Adrenal gland (tissue), 19 donors: ENCODE data around the gene SUSD3. TPM values are rescaled to one million over a fixed set of nuclear protein-coding genes. Genes with fewer than 3 reads are reported as not detected.

Experiments used
- DNase-seq, 7 donors: peaks; one replicate each; pipeline ENCODE4 v3.0.0-alpha.2; 2019 to 2020
- H3K27ac ChIP-seq, 5 donors: fragments of 200-600 bp; sonication (generic) in 4 of 5; 1 replicate in 3 of 5; 2 replicates in 2 of 5; pipeline versions ENCODE4 v1.5.1 to v1.8.0; 2016 to 2020; ENCODE audit warnings: mild to moderate bottlenecking in 1 of 5
- H3K27me3 ChIP-seq: fragments of 200-600 bp; 2 replicates; pipeline ENCODE4 v1.8.0; 2021
- H3K36me3 ChIP-seq, 2 donors: fragments of 200-600 bp; replicated peaks in 1 of 2; 1 replicate in 1 of 2; 2 replicates in 1 of 2; pipeline versions ENCODE4 v1.5.1 to v1.8.0; 2018 to 2022
- H3K4me1 ChIP-seq, 2 donors: fragments of 200-600 bp; replicated peaks in 1 of 2; 1 replicate in 1 of 2; 2 replicates in 1 of 2; pipeline versions ENCODE4 v1.5.1 to v1.8.0; 2018 to 2021
- H3K4me3 ChIP-seq, 4 donors: fragments of 200-600 bp; sonication (generic) in 3 of 4; one replicate each; pipeline ENCODE4 v1.5.1; 2016 to 2018
- H3K9me3 ChIP-seq, 3 donors: fragments of 200-600 bp; sonication (generic) in 1 of 3; replicated peaks in 1 of 3; 1 replicate in 2 of 3; 2 replicates in 1 of 3; pipeline versions ENCODE4 v1.5.1 to v1.8.0; 2016 to 2021
- CTCF ChIP-seq, 6 experiments: fragments of 450-650 bp in 4 of 6; fragments of 200-600 bp in 2 of 6; sonication (generic) in 1 of 6; IDR thresholded peaks; 1 replicate in 5 of 6; 2 replicates in 1 of 6; pipeline versions ENCODE4 v1.5.1 to v1.8.0; 2016 to 2021; ENCODE audit warnings: antibody characterized with exemption in 6 of 6, mild to moderate bottlenecking in 2 of 6, moderate library complexity in 1 of 6
- POLR2A ChIP-seq, 2 donors: fragments of 450-650 bp; IDR thresholded peaks; one replicate each; pipeline ENCODE4 v1.6.1; 2017; ENCODE audit warnings: antibody characterized with exemption in 2 of 2, mild to moderate bottlenecking in 2 of 2, moderate library complexity in 1 of 2
- WGBS, 4 donors: extraction: QIAGEN DNeasy Blood & Tissue Kit in 2 of 4; methylation state at CpG; one replicate each; pipeline versions ENCODE4 v1.1.5 to v1.1.7; 2013 to 2017; 5-methylcytosine and 5-hydroxymethylcytosine counted together
- intact Hi-C, 2 donors: fragments of 100-400 bp; cut with DNase I; formaldehyde crosslinking; loops; one replicate each; pipeline versions ENCODE4 v1.14.1 to v1.15.0; 2022 to 2023
- long read RNA-seq, 10 donors: library from polyadenylated mRNA in 3 of 10; unstranded in 2 of 10; stranded (forward) in 1 of 10; transcript quantifications; one replicate each; pipeline ENCODE4 v2.0.0 and lab custom pipeline, GENCODE V29; 2021 to 2026
- polyA plus RNA-seq, 3 donors: library from polyadenylated mRNA; stranded (reverse); fragments of 200-250 nt in 2 of 3; fragments of 350-450 nt in 1 of 3; fragmentation: Illumina TruSeq in 1 of 3; extraction: RNeasy Lipid Tissue Mini Kit (QIAGEN cat#74804) in 1 of 3; gene quantifications; one replicate each; pipeline ENCODE4 v1.2.3, GENCODE V29; 2013 to 2014
- total RNA-seq, 9 donors: library from RNA; depleted of rRNA in 4 of 9; stranded (reverse); fragments of >200 nt in 4 of 9; fragments of 120-200 nt in 1 of 9; fragmentation: NEBNext Ultra II Directional in 1 of 9; extraction: Animal tissue kit (Norgen Biotek cat#: 25700) in 1 of 9; gene quantifications; one replicate each; pipeline versions ENCODE4 v1.1.0 to v1.2.4, GENCODE V29; 2013 to 2023
- donor health status: healthy with polysubstance abuse.
- donor health status: Bipolar disorder and iron deficiency.
- donor health status: DM: yes; HTN: yes; CAD: no.
- donor health status: DM: no; HTN: no; CAD: no.
- donor health status: DM: no; HTN: no; CAD: no.
- donor health status: DM: yes; HTN: yes; CAD: no.

The SUSD3 gene
- 1 to 10 TPM; 1.4 to 4.9 (median 3.3) TPM for total RNA-seq
- polyA plus RNA-seq, result 1 to 10 TPM in 2 of 3 donors, under 1 TPM in 1; 0.60 to 1.7 (median 1.1) TPM
- long read RNA-seq, donor 1, result 0 reads
- long read RNA-seq, donor 2, result 0 reads
- long read RNA-seq, donor 3, result 0 reads
- long read RNA-seq, donor 4, partial matches to known transcripts, result 0 of 1 reads
- long read RNA-seq, donor 4, other reads (novel, unspliced or antisense), result 1 of 1 reads
- long read RNA-seq, donor 5, partial matches to known transcripts, result 0 of 2 reads
- long read RNA-seq, donor 5, other reads (novel, unspliced or antisense), result 0 of 2 reads
- long read RNA-seq, donor 6, partial matches to known transcripts, result 0 of 1 reads
- long read RNA-seq, donor 6, other reads (novel, unspliced or antisense), result 0 of 1 reads
- long read RNA-seq, donor 7, result 0 reads
- long read RNA-seq, donor 8, partial matches to known transcripts, result 0 of 1 reads
- long read RNA-seq, donor 8, other reads (novel, unspliced or antisense), result 0 of 1 reads
- long read RNA-seq, donor 9, partial matches to known transcripts, result 0 of 1 reads
- long read RNA-seq, donor 9, other reads (novel, unspliced or antisense), result 0 of 1 reads
- long read RNA-seq, donor 10, partial matches to known transcripts, result 0 of 1 reads
- long read RNA-seq, donor 10, other reads (novel, unspliced or antisense), result 0 of 1 reads

- 3 to 38% (median 6%) methylated on average over 5 to 55 of the region's 55 CpGs for WGBS, 4 donors
Observed at GRCh38 chr9:93058355-93059010, at the start of gene SUSD3. SUSD3 (plus strand) TSS chr9:93058701; CDS start chr9:93058743, 42 bp downstream.

GRCh38 chr9:93009337-93010015 lies 49.0 kb upstream of the SUSD3 start:
- WGBS, 4 donors, result 80 to 88% (median 86%) methylated on average over 20 to 21 of the region's 21 CpGs
- DNase-seq, result peak in 1 of 7 donors; percentile 13
- H3K27ac ChIP-seq, result no peak overlapping the region
- H3K36me3 ChIP-seq, result no peaks in the 10 kb centered on the region
- TF ChIP-seq CTCF (IDR thresholded peaks at IDR 0.05), result no peak
- no peak for TF ChIP-seq POLR2A (IDR thresholded peaks at IDR 0.05)
- no peaks in the 10 kb centered on the region for H3K27me3 ChIP-seq
- no peaks in the 10 kb centered on the region for H3K4me1 ChIP-seq
- H3K4me3 ChIP-seq, result no peak overlapping the region
- intact Hi-C loops, result loop anchor here in 1 of 2 donors (10.0 kb wide), 1 partner anchor 295 kb away; no protein-coding TSS in a partner anchor
- H3K9me3 ChIP-seq, result no peaks in the 10 kb centered on the region

More at GRCh38 chr9:93058355-93059010, at the start of gene SUSD3:
- Histone ChIP-seq H3K4me1 (peaks cover 11% of the 10 kb centered on the region in 2 donors), H3K27me3 (no peaks in the 10 kb centered on the region), H3K9me3 (no peaks in the 10 kb centered on the region), H3K36me3 (no peaks in the 10 kb centered on the region), H3K27ac (peak within 1 kb of the TSS in 1 of 5 donors; percentile 43), H3K4me3 (peak within 1 kb of the TSS in 2 of 4 donors; percentile 36 to 71)
- intact Hi-C loops, result no loop called here
- DNase-seq, result peak in 5 of 7 donors; percentile 40 to 47 (median 45)
- TF ChIP-seq CTCF (IDR thresholded peaks at IDR 0.05), result no peak
- TF ChIP-seq POLR2A (IDR thresholded peaks at IDR 0.05), result no peak

- H3K36me3 ChIP-seq, result no peaks in the 10 kb centered on the region
- no peak overlapping the region for H3K27ac ChIP-seq
- no peak for TF ChIP-seq CTCF (IDR thresholded peaks at IDR 0.05)
- TF ChIP-seq POLR2A (IDR thresholded peaks at IDR 0.05), result no peak
- H3K4me1 ChIP-seq, result no peaks in the 10 kb centered on the region
- intact Hi-C loops, result no loop called here
- peak in 1 of 7 donors; percentile 5 for DNase-seq
- no peaks in the 10 kb centered on the region for H3K9me3 ChIP-seq
- no peaks in the 10 kb centered on the region for H3K27me3 ChIP-seq
- 59 to 77% (median 66%) methylated on average over 6 to 13 of the region's 13 CpGs for WGBS, 4 donors
- no peak overlapping the region for H3K4me3 ChIP-seq
Observed at GRCh38 chr9:93010056-93010455, 48.4 kb upstream of the SUSD3 start.
